CD8-positive, alpha-beta memory T cell (primary cell): ENCODE measurements around the gene FAM107B. TPM values are rescaled to one million over a fixed set of nuclear protein-coding genes. Genes with fewer than 3 reads are reported as not detected.

Experiments
- CTCF ChIA-PET: fragments of 350-600 bp; sonication (Branson Sonifier 250); formaldehyde crosslinking; loops from one replicate; lab custom pipeline; 2021; ENCODE audit warnings: antibody characterized with exemption; lab: Charles Lee
- POLR2A ChIA-PET: fragments of 350-600 bp; sonication (Branson Sonifier 250); formaldehyde crosslinking; loops from one replicate; lab custom pipeline; 2021; ENCODE audit warnings: antibody characterized with exemption; lab: Charles Lee
- DNase-seq, 5 donors: peaks; one replicate each; pipeline versions ENCODE4 v3.0.0 to v3.0.0-alpha.2; 2020 to 2022; ENCODE audit warnings: mixed read lengths in 1 of 5
- H3K27ac ChIP-seq: one replicate; pipeline ENCODE4 v1.7.0; 2013; ENCODE audit warnings: low read depth, mild to moderate bottlenecking, low read length, moderate library complexity
- H3K27me3 ChIP-seq: 2 replicates; pipeline ENCODE4 v1.7.0; 2013; ENCODE audit warnings: low read length, mild to moderate bottlenecking; ENCODE audit not compliant: insufficient read depth, poor library complexity, severe bottlenecking
- H3K36me3 ChIP-seq: 2 replicates; pipeline ENCODE4 v1.7.0; 2013; ENCODE audit warnings: mild to moderate bottlenecking, low read length, moderate library complexity; ENCODE audit not compliant: insufficient read depth
- H3K4me1 ChIP-seq: 2 replicates; pipeline ENCODE4 v1.7.0; 2013; ENCODE audit warnings: mild to moderate bottlenecking, low read length, moderate library complexity; ENCODE audit not compliant: insufficient read depth
- H3K4me3 ChIP-seq: 2 replicates; pipeline ENCODE4 v1.7.0; 2013; ENCODE audit warnings: mild to moderate bottlenecking, low read length
- H3K9me3 ChIP-seq: 2 replicates; pipeline ENCODE4 v1.7.0; 2013; ENCODE audit warnings: mild to moderate bottlenecking, low read length
- H3K27ac Mint-ChIP-seq, 8 donors: one replicate each; pipeline ENCODE4 v1.8.0; 2020 to 2021; ENCODE audit warnings: mixed read lengths in 8 of 8, mild to moderate bottlenecking in 6 of 8, inconsistent platforms in 3 of 8, moderate library complexity in 3 of 8
- H3K27me3 Mint-ChIP-seq, 2 donors: one replicate each; pipeline ENCODE4 v1.8.0; 2020 to 2021; ENCODE audit warnings: mixed read lengths in 2 of 2, mild to moderate bottlenecking in 1 of 2, moderate library complexity in 1 of 2
- H3K36me3 Mint-ChIP-seq, 3 donors: one replicate each; pipeline ENCODE4 v1.8.0; 2020 to 2021; ENCODE audit warnings: mixed read lengths in 3 of 3, inconsistent platforms in 1 of 3, mild to moderate bottlenecking in 1 of 3
- H3K4me1 Mint-ChIP-seq, 3 donors: one replicate each; pipeline ENCODE4 v1.8.0; 2020 to 2021; ENCODE audit warnings: mixed read lengths in 3 of 3, inconsistent platforms in 1 of 3, mild to moderate bottlenecking in 1 of 3
- H3K4me3 Mint-ChIP-seq, 7 donors: one replicate each; pipeline ENCODE4 v1.8.0; 2020 to 2021; ENCODE audit warnings: mixed read lengths in 7 of 7, mild to moderate bottlenecking in 6 of 7, moderate library complexity in 4 of 7, inconsistent platforms in 2 of 7
- H3K9me3 Mint-ChIP-seq, 5 donors: one replicate each; pipeline ENCODE4 v1.8.0; 2020 to 2022; ENCODE audit warnings: mixed read lengths in 5 of 5, mild to moderate bottlenecking in 3 of 5, moderate library complexity in 2 of 5, inconsistent platforms in 1 of 5
- polyA plus RNA-seq: library from polyadenylated mRNA; unstranded; fragments of 300-500 nt; fragmentation: Illumina TruSeq; gene quantifications from one replicate; pipeline ENCODE4 v1.2.3, GENCODE V29; 2021
- total RNA-seq, 2 experiments: library from RNA; stranded (reverse); gene quantifications; one replicate each; pipeline ENCODE4 v1.2.3, GENCODE V29; 2021

The FAM107B gene
- total and polyA plus RNA-seq, 3 experiments from 2014 or later = 138 to 316 (median 143) TPM

DNA sequence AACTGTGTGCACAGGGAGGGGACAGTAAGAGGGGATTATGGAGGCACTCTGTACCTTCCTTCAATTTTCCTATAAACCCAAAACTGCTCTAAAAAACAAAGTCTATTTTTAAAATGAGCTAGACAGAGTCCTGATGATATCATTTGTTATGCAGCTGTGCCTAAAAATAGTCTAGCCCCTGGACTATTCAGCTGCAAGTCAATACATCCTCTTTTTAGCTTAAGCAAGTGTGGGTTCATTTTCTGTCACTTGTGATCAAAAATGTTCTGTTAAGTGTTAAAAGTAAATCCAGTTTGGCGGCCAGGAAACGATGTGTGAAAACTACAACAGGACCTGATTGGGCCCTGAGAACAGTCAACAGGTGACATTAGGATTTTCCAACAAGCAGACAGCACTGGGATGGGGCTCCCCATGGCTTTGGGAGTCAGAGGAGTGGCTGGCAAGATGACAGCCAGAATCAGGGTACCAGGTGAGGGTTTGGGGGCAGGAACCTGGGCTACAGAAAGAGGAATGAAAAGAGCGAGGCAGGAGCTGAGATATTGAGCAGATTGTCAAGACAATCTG lies 33.9 kb downstream of the FAM107B start:
- Histone ChIP-seq H3K9me3 (no peaks in the 10 kb centered on the region), H3K4me3 (no peak overlapping the region), H3K4me1 (no peaks in the 10 kb centered on the region), H3K27me3 (no peaks in the 10 kb centered on the region), H3K27ac (no peak overlapping the region), H3K36me3 (no peaks in the 10 kb centered on the region)
- peak overlapping the region in 3 of 8 donors; percentile 23 to 90 (median 52) for H3K27ac Mint-ChIP-seq
- peaks cover 7 to 23% (median 11%) of the 10 kb centered on the region in 3 donors for H3K4me1 Mint-ChIP-seq
- POLR2A ChIA-PET = no interaction called here
- no peak for DNase-seq
- peaks cover 0 to 2% (median 0%) of the 10 kb centered on the region in 3 donors for H3K36me3 Mint-ChIP-seq
- no peaks in the 10 kb centered on the region for H3K9me3 Mint-ChIP-seq
- no peaks in the 10 kb centered on the region for H3K27me3 Mint-ChIP-seq
- no peak overlapping the region for H3K4me3 Mint-ChIP-seq
- CTCF ChIA-PET = no interaction called here

DNA sequence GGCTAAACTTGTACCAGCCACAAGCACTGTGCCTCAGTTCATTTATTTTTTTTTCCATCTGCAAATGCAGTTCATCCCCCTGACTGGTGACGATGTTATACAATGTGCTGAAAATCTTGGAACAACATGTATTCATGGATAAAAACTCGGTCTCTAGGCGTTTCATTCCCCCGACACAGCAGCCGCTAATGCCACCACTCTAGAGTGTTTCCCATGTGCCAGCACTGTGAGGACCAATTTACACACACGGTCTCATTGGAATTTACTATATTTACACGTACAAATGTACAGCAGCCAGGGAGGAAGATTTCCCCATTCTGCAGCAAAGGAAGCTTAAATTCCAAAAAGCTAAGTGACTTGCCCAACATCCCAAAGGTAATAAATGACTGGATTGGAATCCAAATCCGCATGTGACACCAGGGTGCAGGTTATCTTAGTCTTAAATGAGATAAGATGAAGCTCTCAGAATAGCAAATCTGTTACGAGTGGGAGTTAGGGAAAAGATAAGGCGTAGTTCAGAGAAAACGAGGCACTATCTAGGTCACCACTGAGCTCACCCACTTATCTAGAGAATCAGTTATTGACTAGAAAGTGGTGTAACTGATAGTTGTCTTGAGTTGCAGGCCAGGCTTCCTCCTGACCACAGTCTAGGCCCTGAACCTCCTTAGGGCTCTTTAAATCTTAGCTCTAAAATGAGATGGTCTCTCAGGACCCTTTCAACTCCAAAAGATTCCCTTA lies 36.7 kb downstream of the FAM107B start:
- H3K4me3 ChIP-seq = no peak overlapping the region
- Mint-ChIP-seq H3K36me3 (peaks cover 0 to 2% (median 0%) of the 10 kb centered on the region in 3 donors), H3K4me3 (no peak overlapping the region), H3K27me3 (no peaks in the 10 kb centered on the region), H3K9me3 (no peaks in the 10 kb centered on the region), H3K27ac (no peak overlapping the region), H3K4me1 (peaks cover 6 to 22% (median 6%) of the 10 kb centered on the region in 3 donors)
- DNase-seq = no peak
- H3K36me3 ChIP-seq = no peaks in the 10 kb centered on the region
- H3K4me1 ChIP-seq = no peaks in the 10 kb centered on the region
- H3K27ac ChIP-seq = no peak overlapping the region
- no peaks in the 10 kb centered on the region for H3K27me3 ChIP-seq
- H3K9me3 ChIP-seq = no peaks in the 10 kb centered on the region
- ChIA-PET POLR2A (no interaction called here), CTCF (no interaction called here)

DNA sequence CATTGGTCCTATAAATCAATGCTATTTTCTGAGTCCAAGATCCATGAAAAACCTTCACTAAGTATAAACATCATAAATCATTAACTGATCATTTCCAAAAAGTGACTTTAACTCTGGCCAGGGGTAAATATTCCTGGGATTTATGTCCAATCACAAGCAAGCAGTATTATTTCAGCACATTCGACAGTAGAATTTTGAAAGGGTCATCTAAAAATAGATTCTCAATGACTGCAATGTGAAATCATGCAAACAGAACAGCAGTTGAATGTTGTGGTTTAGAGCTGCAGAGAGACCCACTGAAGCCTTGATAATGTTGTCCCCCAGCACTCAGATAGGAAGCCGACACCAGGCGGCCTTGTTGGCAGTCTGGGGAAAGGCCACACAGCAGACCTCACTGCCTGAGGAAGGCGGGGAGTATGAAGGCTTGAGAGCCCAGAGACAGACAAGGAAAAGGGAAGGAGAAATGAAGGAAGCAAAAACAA lies 38.1 kb downstream of the FAM107B start:
- Histone ChIP-seq H3K4me1 (no peaks in the 10 kb centered on the region), H3K27ac (no peak overlapping the region), H3K9me3 (no peaks in the 10 kb centered on the region), H3K27me3 (no peaks in the 10 kb centered on the region), H3K4me3 (no peak overlapping the region), H3K36me3 (no peaks in the 10 kb centered on the region)
- Mint-ChIP-seq H3K27ac (peak overlapping the region in 2 of 8 donors; percentile 55 to 85), H3K4me3 (no peak overlapping the region), H3K9me3 (no peaks in the 10 kb centered on the region), H3K27me3 (no peaks in the 10 kb centered on the region), H3K36me3 (peaks cover 0 to 2% (median 0%) of the 10 kb centered on the region in 3 donors), H3K4me1 (peaks cover 0 to 16% (median 2%) of the 10 kb centered on the region in 3 donors)
- ChIA-PET CTCF (no interaction called here), POLR2A (no interaction called here)
- no peak for DNase-seq

- Mint-ChIP-seq H3K27me3 (no peaks in the 10 kb centered on the region), H3K36me3 (peaks cover 0 to 2% (median 0%) of the 10 kb centered on the region in 3 donors), H3K4me3 (no peak overlapping the region), H3K4me1 (peaks cover 0 to 15% (median under 1%) of the 10 kb centered on the region in 3 donors), H3K27ac (peak overlapping the region in 2 of 8 donors; percentile 8 to 61), H3K9me3 (no peaks in the 10 kb centered on the region)
- no peak for DNase-seq
- no peaks in the 10 kb centered on the region for H3K9me3 ChIP-seq
- H3K4me3 ChIP-seq = no peak overlapping the region
- no peaks in the 10 kb centered on the region for H3K36me3 ChIP-seq
- no peak overlapping the region for H3K27ac ChIP-seq
- no peaks in the 10 kb centered on the region for H3K27me3 ChIP-seq
- H3K4me1 ChIP-seq = no peaks in the 10 kb centered on the region
- ChIA-PET POLR2A (no interaction called here), CTCF (no interaction called here)
Measured at GRCh38 chr10:14736043-14736442, 38.7 kb downstream of the FAM107B start.

GRCh38 chr10:14731875-14732512 lies 42.7 kb downstream of the FAM107B start:
- ChIA-PET CTCF (no interaction called here), POLR2A (no interaction called here)
- no peak overlapping the region for H3K4me3 Mint-ChIP-seq

DNA sequence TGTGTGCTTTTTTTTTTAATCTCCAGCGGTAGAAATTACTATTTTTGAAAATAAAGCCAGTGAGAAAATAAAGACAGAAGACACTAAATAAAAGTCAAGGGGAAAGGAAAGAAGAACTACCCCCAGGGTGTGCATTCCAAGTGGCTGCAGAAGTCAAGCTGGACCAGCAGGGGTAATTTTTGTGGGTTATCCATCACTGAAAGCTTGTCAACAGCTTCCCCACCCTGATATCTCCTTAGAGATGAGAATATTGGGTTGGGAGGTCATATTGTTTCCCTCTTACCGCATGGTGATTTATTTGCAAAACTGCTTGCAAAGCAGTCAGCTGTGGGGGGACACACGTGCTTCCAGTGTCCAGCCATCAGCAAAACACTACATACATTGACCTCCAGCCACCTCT lies 46.4 kb downstream of the FAM107B start:
- H3K4me1 Mint-ChIP-seq = peaks cover 12 to 23% (median 23%) of the 10 kb centered on the region in 3 donors
- no peak for DNase-seq
- H3K36me3 ChIP-seq = no peaks in the 10 kb centered on the region
- H3K4me3 ChIP-seq = no peak overlapping the region
- ChIA-PET POLR2A (no interaction called here), CTCF (no interaction called here)
- H3K27me3 Mint-ChIP-seq = no peaks in the 10 kb centered on the region
- H3K27me3 ChIP-seq = no peaks in the 10 kb centered on the region
- H3K9me3 ChIP-seq = no peaks in the 10 kb centered on the region
- H3K4me3 Mint-ChIP-seq = no peak overlapping the region
- no peaks in the 10 kb centered on the region for H3K9me3 Mint-ChIP-seq
- H3K4me1 ChIP-seq = peaks cover 21% of the 10 kb centered on the region
- H3K27ac Mint-ChIP-seq = peak overlapping the region in 2 of 8 donors; percentile 20 to 27
- peaks cover 0 to 2% (median 0%) of the 10 kb centered on the region in 3 donors for H3K36me3 Mint-ChIP-seq
- no peak overlapping the region for H3K27ac ChIP-seq

More at GRCh38 chr10:14731875-14732512, 42.7 kb downstream of the FAM107B start:
- Mint-ChIP-seq H3K27me3 (no peaks in the 10 kb centered on the region), H3K9me3 (no peaks in the 10 kb centered on the region), H3K4me1 (peaks cover 0 to 7% (median 0%) of the 10 kb centered on the region in 3 donors), H3K27ac (peak overlapping the region in 2 of 8 donors; percentile 0 to 30), H3K36me3 (peaks cover 0 to 2% (median 0%) of the 10 kb centered on the region in 3 donors)
- no peaks in the 10 kb centered on the region for H3K27me3 ChIP-seq
- no peaks in the 10 kb centered on the region for H3K9me3 ChIP-seq
- no peak overlapping the region for H3K4me3 ChIP-seq
- H3K4me1 ChIP-seq = no peaks in the 10 kb centered on the region
- DNase-seq = no peak
- no peak overlapping the region for H3K27ac ChIP-seq
- no peaks in the 10 kb centered on the region for H3K36me3 ChIP-seq

DNA sequence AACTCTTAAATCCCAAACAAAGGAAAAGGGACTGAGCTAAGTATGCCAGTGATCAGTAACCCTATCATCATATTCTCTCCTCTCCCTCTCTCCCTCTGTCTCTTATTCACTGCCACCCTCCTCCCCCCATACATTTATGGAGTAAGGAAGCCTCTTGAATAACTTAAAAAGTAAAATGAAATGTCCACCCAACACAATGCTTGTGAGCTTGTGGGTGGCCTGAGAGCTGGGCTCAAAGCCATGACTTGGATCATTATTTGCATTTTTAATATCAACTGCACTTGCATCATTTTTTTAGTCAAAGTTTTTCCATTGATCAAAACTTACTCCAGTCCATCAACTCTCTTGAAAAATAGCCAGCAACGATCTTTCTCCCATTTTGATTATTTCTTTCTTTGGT lies 46.8 kb downstream of the FAM107B start:
- Histone ChIP-seq H3K27me3 (no peaks in the 10 kb centered on the region), H3K4me3 (no peak overlapping the region), H3K9me3 (no peaks in the 10 kb centered on the region), H3K27ac (no peak overlapping the region), H3K4me1 (peaks cover 24% of the 10 kb centered on the region), H3K36me3 (no peaks in the 10 kb centered on the region)
- no peak for DNase-seq
- peak overlapping the region in 2 of 8 donors; percentile 14 to 20 for H3K27ac Mint-ChIP-seq
- H3K4me1 Mint-ChIP-seq = peaks cover 16 to 27% (median 27%) of the 10 kb centered on the region in 3 donors
- POLR2A ChIA-PET = no interaction called here
- H3K9me3 Mint-ChIP-seq = no peaks in the 10 kb centered on the region
- H3K27me3 Mint-ChIP-seq = no peaks in the 10 kb centered on the region
- H3K4me3 Mint-ChIP-seq = no peak overlapping the region
- CTCF ChIA-PET = no interaction called here
- H3K36me3 Mint-ChIP-seq = peaks cover 0 to 2% (median 0%) of the 10 kb centered on the region in 3 donors

- Histone ChIP-seq H3K36me3 (no peaks in the 10 kb centered on the region), H3K4me3 (no peak overlapping the region), H3K27ac (no peak overlapping the region), H3K4me1 (peaks cover 29% of the 10 kb centered on the region), H3K27me3 (no peaks in the 10 kb centered on the region), H3K9me3 (no peaks in the 10 kb centered on the region)
- Mint-ChIP-seq H3K27ac (no peak overlapping the region), H3K4me1 (peaks cover 21 to 32% (median 31%) of the 10 kb centered on the region in 3 donors), H3K36me3 (peaks cover 0 to 2% (median 0%) of the 10 kb centered on the region in 3 donors), H3K9me3 (no peaks in the 10 kb centered on the region), H3K4me3 (no peak overlapping the region), H3K27me3 (no peaks in the 10 kb centered on the region)
- ChIA-PET POLR2A (no interaction called here), CTCF (no interaction called here)
- no peak for DNase-seq
Measured at GRCh38 chr10:14727465-14727864, 47.2 kb downstream of the FAM107B start.
